ENCODE measurements around the gene TRAPPC12. TPM values are rescaled to one million over a fixed set of nuclear protein-coding genes. Genes with fewer than 3 reads are reported as not detected.
"Not testable (repeated sequence)": the region's sequence is repeated elsewhere in the genome, so short reads cannot be mapped to it uniquely, and the experiment has no call there.

Gene TRAPPC12
- polyA plus RNA-seq, 1 donor, result 83.0 TPM

DNA sequence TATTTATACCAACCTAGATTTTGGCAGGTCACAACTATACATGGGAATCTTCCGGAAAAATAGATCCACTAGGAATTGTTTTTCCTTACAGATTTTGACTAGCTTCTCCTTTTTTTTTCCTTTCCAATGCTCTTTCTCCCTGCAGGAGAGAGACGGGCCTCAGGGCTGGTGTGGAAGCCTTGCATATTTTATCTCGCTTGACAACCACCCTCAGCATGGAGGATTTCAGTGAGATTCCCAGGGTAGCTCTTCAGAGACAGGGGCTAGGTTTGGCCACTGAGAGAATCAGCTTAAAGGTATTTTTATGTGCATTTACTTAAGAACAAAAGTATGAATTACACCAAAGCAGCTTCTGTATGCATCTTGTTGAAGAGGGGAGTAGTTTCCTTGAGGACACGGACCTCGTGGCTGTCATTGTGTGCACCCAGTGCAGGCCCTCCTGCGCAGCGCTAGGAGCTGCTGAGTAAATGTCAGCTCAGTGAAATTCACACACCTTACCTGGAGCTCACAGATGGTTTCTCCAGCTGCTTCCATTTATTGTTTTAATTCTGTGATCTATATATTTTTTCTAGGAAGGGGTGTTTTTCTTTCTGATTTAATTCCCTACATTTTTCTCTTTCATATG is 54.4 kb downstream of the TRAPPC12 start:
- DNase-seq, result no peak

DNA sequence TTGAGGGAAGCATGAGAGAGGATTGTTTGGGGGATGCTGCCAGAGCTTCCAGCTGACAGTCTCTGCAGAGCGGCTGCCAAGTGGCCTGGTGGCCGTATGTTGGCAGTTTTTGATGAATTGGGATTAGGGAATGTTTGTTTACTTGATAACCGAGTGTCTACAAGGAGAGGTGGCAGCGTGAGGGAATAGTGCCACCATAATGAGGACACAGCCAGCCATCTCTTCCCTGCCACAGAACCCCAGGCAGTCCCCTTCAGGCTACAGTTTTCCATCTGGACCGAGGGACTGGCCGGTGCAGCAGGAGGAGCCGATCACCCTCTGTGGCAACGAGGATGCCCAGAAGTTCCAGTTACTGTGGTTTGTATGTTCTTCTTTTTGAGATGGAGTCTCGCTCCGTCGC is 55.2 kb downstream of the TRAPPC12 start:
- DNase-seq, result no peak

DNA sequence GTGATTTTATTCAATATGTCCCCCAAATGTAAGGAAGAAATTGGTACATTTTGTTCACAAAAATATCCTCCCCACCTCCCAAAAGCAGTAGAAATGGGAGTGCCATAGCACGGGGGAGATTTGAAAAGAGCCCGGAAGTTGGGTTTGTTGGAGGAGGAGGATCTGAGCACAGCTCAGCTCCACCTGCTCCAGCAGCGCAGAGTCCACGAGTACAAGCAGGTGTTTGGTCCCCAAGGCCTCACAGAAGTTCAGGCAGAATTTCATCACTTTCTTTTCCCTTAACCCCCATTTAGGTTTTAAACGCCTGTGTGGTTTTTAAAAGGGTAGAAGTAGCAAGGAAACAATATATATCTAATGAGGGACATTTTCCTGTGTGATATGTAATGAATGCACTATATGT is 56.0 kb downstream of the TRAPPC12 start:
- no peak for DNase-seq

DNA sequence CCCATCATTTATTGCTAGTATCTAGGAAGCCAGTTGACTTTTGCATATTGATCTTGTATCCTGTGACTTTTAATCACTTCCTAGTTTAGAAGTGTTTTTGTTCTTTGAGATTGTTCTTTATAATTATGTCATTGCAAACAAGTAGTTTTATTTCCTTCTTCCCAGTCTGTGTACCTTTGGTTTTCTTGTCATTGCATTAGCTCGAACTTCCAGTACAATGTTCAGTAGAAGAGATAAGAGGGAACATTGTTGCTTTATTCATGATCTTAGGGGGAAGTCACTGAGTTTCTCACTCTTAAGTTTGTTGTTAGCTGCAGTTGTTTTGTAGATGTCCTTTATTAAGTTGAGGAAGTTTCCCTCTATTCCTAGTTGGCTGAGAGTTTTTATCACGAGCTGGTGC is 61.0 kb downstream of the TRAPPC12 start:
- no peak for DNase-seq

DNA sequence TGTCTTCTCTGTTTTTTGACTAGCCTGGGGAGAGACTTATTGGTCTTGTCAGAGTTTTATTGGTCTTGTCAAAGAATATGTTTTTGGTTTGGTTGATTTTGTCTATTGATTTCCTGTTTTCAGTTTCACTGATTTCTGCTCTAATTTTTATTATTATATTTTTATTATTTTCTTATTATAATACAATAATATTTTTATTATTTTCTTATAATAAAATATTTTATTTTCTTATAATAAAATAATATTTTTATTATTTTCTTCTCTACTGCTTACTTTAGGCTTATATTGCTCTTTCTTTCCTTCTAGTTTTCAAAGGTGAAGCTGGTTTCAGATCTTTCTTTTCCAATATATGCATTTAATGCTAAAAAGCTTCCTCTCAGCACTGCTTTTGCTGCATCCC is 62.0 kb downstream of the TRAPPC12 start:
- DNase-seq, result no peak

DNA sequence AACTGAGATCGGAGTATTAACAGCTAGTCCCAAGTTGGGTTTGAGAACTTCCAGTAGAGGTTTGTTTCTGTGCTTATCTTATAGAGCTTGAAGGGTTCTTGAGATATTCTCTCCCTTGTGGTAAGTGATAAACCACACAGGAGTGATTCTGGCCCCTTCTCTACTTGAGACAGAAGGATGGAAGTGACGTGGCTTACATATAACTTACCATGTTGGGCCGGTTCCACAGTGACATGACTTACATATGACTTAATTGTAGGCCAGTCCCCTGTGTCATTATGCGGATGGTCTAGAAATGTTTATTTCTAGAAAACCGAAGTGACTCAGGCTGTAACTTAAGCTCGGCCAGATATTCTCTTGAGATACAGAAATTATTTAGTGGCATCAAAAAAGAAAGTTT is 62.7 kb downstream of the TRAPPC12 start:
- DNase-seq, result no peak

DNA sequence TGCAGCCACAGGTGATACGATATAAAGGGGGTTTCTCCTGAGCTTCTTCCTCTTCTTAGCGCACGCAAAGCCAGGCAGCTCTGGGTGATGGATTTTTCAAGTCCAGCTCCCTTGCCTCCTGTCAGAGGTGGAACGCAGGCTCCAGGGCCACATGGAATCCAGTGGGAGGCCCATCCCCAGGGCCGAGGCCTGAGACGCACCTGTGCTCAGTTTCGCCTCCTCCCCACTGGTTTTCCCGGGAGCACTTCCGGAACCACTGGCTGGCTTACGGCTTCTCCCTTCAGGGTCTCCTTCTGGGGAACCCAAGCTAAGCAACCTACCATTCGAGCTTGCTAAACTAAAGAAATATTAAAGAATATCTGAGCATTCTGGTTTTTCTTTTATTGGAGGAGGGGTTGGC is 63.6 kb downstream of the TRAPPC12 start:
- no peak for DNase-seq

DNA sequence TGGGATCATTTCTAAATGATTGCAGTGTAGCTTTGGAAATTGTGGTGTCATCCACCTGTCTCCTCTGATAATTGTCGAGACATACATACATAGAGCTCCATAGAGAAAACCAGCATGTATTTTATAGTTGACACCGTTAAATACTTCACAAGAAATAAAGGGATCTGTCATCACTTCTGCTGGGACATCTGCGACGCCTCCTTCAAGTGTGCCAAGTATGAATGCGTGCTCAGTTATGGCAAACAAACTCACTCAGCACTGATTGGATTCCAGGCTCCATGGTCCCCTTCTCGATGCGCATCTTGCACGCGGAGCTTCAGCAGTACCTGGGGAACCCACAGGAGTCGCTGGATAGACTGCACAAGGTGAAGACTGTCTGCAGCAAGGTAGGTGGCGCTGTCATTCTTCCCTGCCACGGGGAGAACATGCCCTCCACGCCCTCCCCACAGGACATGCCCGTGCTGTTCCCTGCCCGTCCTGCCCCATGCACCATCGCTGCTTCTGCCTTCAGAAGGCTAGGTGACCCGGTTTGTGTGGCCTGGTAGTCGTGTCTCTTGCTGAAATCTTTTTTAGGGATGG is 64.1 kb downstream of the TRAPPC12 start:
- no peak for DNase-seq

DNA sequence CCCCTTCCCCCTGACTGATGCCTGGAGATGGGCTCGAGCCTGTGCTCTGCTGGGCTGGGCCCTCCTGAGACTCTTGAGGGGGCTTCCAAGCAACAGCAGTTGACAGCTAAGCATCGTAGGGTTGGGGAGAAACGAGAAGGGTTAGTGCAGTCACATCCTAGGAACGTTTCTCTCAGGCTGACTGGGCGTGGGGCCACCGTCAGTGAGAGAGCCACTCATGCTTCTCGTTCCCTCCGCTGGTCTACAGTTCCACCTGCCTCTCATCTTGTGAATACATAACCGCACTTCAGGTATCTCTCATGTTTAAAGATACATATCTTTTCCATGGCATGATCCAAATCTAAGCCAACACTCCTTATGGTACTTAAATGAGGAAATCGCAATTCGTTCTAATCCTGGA is 66.4 kb downstream of the TRAPPC12 start:
- no peak for DNase-seq

DNA sequence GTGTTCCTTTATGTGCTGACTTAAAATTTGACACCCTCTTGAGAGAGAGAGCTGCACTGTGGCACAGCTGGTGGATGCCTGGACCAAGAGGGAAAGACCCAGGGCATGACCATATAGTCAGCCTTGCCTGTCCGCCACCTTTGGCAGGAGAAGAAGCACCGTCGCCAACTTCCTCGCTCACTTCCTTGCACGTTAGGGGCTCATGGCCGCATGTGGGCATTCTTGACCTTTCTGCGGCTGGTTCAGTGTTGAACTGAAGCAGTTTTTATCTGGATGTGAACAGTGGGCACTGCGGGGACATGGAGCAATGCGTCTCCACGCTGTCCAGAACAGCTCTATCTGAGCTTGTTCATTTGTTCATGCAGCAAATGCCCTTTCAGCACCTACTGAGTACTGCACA is 66.9 kb downstream of the TRAPPC12 start:
- no peak for DNase-seq

DNA sequence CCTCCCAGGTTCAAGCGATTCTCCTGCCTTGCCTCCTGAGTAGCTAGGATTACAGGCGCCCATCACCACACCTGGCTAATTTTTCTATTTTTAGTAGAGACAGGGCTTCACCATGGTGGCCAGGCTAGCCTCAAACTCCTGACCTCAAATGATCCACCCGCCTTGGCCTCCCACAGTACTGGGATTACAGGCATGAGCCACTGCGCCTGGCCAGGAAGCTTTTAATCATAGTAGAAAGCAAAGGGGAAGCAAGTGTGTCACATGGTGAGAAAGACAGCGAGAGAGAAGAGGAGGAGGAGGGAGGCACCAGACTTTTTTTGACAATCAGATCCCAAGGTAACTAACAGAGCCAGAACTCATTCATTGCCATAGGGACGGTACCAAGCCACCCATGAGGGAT is 67.7 kb downstream of the TRAPPC12 start:
- not testable (repeated sequence) for DNase-seq

DNA sequence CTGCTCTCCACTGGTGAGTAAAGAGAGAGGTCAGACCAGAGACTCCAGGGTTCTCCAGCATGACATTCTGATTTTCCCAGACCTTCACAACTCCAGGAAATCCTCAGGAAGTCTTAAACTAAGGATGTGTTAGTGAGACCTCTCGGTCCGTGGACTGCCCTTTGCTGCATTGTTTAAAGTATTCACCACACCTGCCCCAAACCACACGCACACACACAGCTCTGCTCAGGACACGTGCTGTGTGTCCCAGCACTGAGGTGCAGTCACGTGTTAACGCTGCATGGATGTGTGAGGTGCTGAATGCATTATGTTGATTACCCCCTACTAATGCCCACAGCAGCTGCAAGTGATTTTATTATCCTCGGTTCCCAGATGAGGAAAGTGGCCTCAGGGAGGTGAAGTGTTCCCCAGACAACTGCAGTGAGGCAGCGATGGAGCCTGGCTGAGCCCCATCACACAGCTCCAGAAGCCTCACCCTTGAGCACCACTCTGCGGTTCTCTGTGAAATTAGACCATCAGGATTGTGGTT is 68.4 kb downstream of the TRAPPC12 start:
- DNase-seq, result no peak

DNA sequence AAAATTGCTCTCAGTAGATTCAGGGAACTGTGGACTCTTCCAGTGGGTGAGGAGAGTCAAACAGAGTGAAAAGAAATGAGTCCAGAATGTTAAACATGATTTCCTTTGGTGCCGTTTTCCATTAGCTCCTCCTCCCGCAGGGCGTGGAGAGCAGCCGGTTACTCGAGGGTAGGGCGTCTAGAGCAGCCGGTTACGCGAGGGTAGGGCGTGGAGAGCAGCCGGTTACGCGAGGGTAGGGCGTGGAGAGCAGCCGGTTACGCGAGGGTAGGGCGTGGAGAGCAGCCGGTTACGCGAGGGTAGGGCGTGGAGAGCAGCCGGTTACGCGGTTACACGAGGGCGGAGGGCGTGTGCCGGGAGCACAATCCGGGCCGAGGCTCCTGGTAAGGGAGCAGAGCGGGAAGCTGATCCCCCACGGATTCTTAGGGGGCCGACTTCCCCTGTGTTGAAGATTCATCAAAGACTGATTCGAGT is 69.0 kb downstream of the TRAPPC12 start:
- DNase-seq, result peak; percentile 42

DNA sequence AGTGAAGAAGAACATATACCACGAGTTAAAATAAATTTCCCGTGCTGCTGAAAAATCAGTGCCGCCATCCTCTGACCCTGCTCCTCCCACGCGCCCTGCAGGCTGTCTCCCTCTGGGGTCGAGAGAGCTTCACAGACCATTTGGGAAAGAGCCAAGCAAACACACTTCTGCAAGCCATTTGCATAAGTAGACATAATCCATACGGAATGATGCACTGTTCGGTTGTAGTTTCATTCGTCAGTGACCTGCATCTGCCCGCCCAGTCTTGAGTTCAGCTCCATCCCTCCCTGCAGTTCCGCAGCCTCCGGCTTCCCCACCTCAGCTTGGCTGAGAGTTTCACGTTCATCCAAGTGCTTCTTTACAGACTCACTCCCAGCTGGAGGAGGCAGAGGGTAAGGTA is 69.6 kb downstream of the TRAPPC12 start:
- DNase-seq, result peak; percentile 28

DNA sequence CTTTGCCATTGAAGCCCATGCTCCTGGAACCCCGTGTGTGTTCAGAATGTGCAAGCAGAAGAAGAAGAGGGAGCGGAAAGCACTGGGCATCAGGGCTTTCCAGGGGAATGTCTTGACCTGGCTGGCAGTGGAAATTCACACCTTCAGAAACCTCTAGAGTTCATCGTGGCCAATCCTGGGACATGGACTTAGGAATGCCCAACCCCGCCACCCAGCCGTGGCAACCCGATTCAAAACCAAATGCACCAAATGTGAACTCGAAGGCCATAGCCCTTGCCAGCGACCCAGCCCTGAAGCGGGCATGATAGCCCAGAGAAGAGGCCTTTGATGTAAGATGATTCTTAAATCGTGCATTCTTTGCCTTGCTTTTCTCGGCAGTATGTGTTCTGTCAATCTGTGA is 70.4 kb downstream of the TRAPPC12 start:
- no peak for DNase-seq

DNA sequence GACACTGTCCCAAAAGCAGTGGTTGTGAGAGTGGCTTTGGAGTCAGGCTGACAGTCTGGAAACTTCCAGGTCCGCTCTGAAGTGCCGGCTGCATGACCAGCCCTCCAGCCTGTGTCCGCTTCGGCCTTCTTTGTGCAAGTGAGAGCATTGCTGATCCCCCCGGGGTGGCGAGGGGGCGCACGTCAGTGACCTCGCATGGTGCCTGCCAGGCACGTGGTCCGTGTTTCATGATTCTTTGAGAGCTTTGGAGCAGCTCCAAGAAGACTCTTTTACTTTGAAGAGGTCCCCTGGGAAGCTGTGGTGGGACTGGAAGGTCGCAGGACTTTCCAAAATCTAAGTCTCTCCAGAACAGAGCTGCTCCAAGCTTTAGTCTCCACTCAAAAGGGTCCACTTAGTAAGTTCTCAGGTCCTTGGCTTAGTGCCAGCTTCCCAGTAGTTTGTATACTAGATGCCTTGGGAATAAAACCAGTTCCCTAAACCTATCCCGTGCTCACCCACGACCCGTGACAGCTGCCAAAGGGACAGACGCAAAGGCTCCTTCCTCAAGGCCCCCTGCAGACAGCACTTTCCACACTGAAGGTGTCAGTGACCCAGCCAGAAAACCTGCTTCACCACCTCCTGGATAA is 71.0 kb downstream of the TRAPPC12 start:
- DNase-seq, result no peak

DNA sequence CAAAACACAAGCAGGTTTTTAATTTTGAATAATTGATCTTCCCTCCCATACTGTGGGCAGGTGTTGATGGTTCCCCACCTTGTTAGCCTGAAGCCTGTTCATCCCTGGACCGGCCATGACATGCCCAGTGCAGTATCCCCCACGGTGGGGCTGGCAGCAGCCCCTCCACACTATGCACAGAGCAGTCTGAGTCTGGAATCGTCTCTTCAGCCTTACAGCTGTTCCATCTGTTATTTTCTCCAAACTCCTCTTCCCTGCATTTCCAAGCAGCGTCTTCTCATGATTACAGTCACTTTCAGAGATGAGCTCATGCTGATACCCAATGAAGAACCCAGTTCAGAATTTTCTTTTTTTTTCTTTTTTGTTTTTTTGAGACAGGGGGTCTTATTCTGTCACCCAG is 71.7 kb downstream of the TRAPPC12 start:
- DNase-seq, result no peak

DNA sequence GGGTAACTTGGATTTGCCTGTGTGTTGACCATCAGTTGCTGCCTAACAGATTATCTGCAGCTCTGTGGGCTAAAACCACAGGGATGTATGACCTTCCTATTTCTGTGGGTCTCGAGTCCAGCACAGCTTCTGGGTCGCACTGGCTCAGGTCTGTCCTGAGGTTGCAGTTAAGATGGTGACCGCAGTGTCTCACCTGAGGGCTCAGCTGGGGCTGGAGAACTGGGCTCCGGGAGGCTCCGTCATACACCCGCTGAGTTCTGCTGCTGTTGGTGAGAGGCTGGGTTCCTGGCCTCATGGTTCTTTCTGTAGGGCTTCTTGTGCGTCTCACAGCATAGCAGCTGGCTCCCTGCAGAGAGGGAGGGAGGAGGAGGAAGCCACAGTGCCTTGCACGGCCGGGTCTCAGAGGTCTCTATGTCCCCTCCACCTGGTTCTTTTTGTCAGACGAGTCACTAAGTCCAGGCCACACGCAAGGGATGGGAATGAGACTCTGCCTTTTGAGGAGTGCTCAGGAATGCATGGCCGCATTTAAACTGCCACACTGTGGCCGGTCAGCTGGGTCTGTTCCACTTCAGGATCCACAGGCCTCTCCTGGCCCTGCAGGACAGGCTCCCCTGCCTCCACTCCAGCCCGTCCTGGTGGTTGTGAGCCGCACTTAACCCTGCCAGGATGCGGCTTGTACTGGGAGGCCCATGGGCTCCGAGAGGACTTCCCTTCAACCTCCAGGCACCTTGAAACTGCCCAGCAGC is 72.6 kb downstream of the TRAPPC12 start:
- no peak for DNase-seq

DNA sequence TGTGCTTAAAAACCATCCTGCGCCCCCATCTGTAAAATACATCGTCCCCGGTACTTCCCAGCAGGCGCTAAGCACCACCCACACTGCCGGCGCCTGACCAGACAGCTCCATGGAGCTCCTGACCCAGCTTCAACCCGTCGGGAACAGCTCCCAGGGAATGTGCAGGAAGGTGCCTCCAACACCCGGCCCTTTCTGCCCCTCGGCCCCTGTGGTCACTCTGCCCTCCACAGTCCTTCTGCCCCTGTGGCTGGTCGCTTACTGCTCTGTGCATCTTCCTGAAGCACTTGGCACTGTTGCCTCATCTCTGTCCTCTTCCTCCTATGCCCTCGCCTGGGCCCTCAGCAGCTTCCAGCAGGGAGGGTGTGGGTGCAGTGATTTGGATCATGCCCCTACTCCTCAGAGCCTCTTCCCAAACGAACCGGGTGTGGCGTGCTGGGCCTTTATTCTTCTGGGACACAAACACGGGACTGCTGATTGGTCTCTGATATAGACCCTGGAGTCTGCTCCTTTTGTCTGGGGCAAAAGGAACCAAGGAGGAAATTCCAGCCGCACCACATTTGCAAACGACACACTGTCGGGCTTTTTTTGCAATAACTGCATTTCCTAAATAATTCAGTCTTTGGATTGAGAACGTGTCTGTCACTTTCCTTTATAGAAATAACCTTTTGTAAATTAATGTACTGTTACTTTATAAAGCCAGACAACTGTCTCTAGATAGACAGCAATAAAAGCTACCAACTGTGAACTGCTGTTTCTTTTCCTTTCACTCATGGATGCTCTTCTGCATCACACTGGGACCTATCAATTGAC is 73.9 kb downstream of the TRAPPC12 start:
- DNase-seq, result peak; percentile 64

DNA sequence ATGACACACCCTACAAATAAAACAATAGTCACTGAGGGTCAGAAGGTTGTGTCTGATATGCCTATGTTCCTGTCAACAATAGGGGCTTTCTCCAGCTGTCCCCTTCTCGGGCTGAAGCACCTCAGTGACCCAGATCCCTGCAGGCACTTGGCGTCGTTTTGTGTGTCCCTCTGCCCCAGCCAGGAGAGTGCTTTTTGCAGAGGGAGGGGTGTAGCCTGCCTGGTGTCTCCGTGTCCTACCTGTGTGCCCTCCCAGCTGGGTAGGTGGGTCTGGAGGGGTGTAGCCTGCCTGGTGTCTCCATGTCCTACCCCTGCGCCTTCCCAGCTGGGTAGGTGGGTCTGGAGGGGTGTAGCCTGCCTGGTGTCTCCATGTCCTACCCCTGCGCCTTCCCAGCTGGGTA is 74.5 kb downstream of the TRAPPC12 start:
- not testable (repeated sequence) for DNase-seq

DNA sequence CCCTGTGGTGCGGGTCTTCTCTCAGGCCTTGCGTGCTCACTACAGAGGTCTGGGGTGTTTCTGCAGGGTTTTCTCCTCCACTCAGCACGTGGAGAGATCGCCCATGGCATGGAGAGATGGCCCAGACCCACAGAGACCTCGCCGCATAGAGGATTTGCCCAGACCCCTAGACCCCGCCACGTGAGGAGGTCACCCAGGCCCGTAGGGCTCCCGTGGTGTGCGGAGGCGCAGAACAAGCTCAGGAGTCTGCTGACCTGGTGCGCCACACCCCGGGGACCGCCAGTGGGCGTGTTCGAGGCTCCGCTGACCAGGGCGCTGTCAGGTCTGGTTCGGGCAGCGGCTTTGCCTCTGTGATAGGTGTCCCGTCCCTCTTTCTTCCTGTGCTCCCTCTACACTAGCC is 75.3 kb downstream of the TRAPPC12 start:
- no peak for DNase-seq

DNA sequence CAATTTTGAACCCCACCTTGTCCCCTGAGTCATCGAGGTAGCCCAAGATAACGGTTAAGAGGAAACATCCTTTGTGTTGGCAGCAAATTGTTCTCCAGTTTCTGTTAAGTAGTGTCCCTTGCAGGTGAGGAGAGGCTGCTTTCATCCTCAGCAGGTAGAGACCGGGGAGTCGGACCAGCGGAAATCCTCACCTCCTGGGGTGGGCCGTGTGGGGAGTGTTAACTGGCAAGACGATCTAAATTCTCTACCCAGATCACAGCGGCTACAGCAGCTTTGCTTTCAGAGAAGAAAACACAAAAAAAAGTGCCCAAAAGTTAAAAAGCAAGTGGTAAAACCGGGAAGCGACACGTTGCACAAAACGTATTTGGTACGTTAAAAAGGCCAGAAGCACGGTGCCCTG is 76.6 kb downstream of the TRAPPC12 start:
- no peak for DNase-seq
